SK-N-SH treated with all-trans-retinoic acid at 6 μM for 48 hours (cell line): Measurements from ENCODE around the gene TRPV4.

Experiments used
- ATAC-seq: fragments of 200-7000 bp; cut with Tn5 transposase; 3 replicates; pipeline ENCODE4 v1.9.1; 2020; ENCODE audit warnings: mild to moderate bottlenecking, moderate library complexity
- ARNTL ChIP-seq: fragments of 450-650 bp; formaldehyde crosslinking; IDR thresholded peaks from 2 replicates; pipeline ENCODE4 v1.5.0; 2020; ENCODE audit warnings: low read depth, mild to moderate bottlenecking, moderate library complexity, borderline replicate concordance
- BACH2 ChIP-seq: fragments of 250-450 bp; sonication (Bioruptor Pico); IDR thresholded peaks from 2 replicates; pipeline ENCODE4 v1.9.0; 2021; ENCODE audit warnings: mild to moderate bottlenecking, borderline replicate concordance
- CSDC2 ChIP-seq: fragments of 250-450 bp; sonication (Bioruptor Pico); IDR thresholded peaks from 2 replicates; pipeline ENCODE4 v1.5.0; 2020; ENCODE audit warnings: mild to moderate bottlenecking, moderate library complexity
- ESRRG ChIP-seq: fragments of 250-450 bp; sonication (Bioruptor Pico); IDR thresholded peaks from 2 replicates; pipeline ENCODE4 v1.6.1; 2021; ENCODE audit warnings: mild to moderate bottlenecking
- GLIS3 ChIP-seq: fragments of 250-450 bp; sonication (Bioruptor Pico); IDR thresholded peaks from 2 replicates; pipeline ENCODE4 v1.5.0; 2020; ENCODE audit warnings: mild to moderate bottlenecking, moderate library complexity
- ISL1 ChIP-seq: fragments of 250-450 bp; sonication (Bioruptor Pico); IDR thresholded peaks from 2 replicates; pipeline ENCODE4 v2.1.2; 2022; ENCODE audit warnings: mild to moderate bottlenecking, moderate library complexity
- OSR1 ChIP-seq: fragments of 250-450 bp; sonication (Bioruptor Pico); IDR thresholded peaks from 2 replicates; pipeline ENCODE4 v1.8.0; 2022; ENCODE audit warnings: moderate library complexity, mild to moderate bottlenecking, inconsistent platforms
- PPARA ChIP-seq: fragments of 250-450 bp; sonication (Bioruptor Pico); IDR thresholded peaks from 2 replicates; pipeline ENCODE4 v1.5.0; 2020; ENCODE audit warnings: mild to moderate bottlenecking, borderline replicate concordance
- RARB ChIP-seq: fragments of 250-450 bp; sonication (Bioruptor Pico); IDR thresholded peaks from 2 replicates; pipeline ENCODE4 v1.8.0; 2021; ENCODE audit warnings: mild to moderate bottlenecking, moderate library complexity
- SNAI2 ChIP-seq: fragments of 250-450 bp; sonication (Bioruptor Pico); IDR thresholded peaks from 2 replicates; pipeline ENCODE4 v1.5.0; 2020; ENCODE audit warnings: mild to moderate bottlenecking, moderate library complexity
- TCF4 ChIP-seq: fragments of 250-450 bp; sonication (Bioruptor Pico); IDR thresholded peaks from 2 replicates; pipeline ENCODE4 v1.8.0; 2021; ENCODE audit warnings: mild to moderate bottlenecking, moderate library complexity, borderline replicate concordance
- TOX ChIP-seq: fragments of 250-450 bp; sonication (Bioruptor Pico); IDR thresholded peaks from 2 replicates; pipeline ENCODE4 v1.8.0; 2021; ENCODE audit warnings: mild to moderate bottlenecking, moderate library complexity, borderline replicate concordance
- ZC3H10 ChIP-seq: fragments of 250-450 bp; sonication (Bioruptor Pico); IDR thresholded peaks from 2 replicates; pipeline ENCODE4 v1.5.1; 2021; ENCODE audit warnings: mild to moderate bottlenecking, moderate library complexity
- ZFP3 ChIP-seq: fragments of 250-450 bp; sonication (Bioruptor Pico); IDR thresholded peaks from 2 replicates; pipeline ENCODE4 v1.5.0; 2020; ENCODE audit warnings: mild to moderate bottlenecking, moderate library complexity
- ZFP30 ChIP-seq: fragments of 450-650 bp; formaldehyde crosslinking; IDR thresholded peaks from 2 replicates; pipeline ENCODE4 v1.5.0; 2022; ENCODE audit warnings: mild to moderate bottlenecking, moderate library complexity
- ZNF565 ChIP-seq: fragments of 450-650 bp; formaldehyde crosslinking; conservative IDR thresholded peaks from 2 replicates; pipeline ENCODE4 v1.5.0; 2020; ENCODE audit warnings: low read depth, mild to moderate bottlenecking, moderate library complexity
- ZNF70 ChIP-seq: fragments of 450-650 bp; formaldehyde crosslinking; IDR thresholded peaks from 2 replicates; pipeline ENCODE4 v1.5.0; 2020; ENCODE audit warnings: mild to moderate bottlenecking, moderate library complexity
- ZNF8 ChIP-seq: fragments of 450-650 bp; formaldehyde crosslinking; IDR thresholded peaks from 2 replicates; pipeline ENCODE4 v1.5.0; 2020; ENCODE audit warnings: mild to moderate bottlenecking, moderate library complexity
- TF ChIP-seq, protein P1 (sequence below): fragments of 250-450 bp; sonication (Bioruptor Pico); IDR thresholded peaks from 2 replicates; pipeline ENCODE4 v1.5.0; 2020; ENCODE audit warnings: mild to moderate bottlenecking, moderate library complexity
- TF ChIP-seq, protein P2 (sequence below): fragments of 250-450 bp; sonication (Bioruptor Pico); IDR thresholded peaks from 2 replicates; pipeline ENCODE4 v1.8.0; 2021; ENCODE audit warnings: low read depth, mild to moderate bottlenecking, moderate library complexity, borderline replicate concordance
- TF ChIP-seq, protein P3 (sequence below): fragments of 250-450 bp; sonication (Bioruptor Pico); IDR thresholded peaks from 2 replicates; pipeline ENCODE4 v1.5.1; 2021; ENCODE audit warnings: mild to moderate bottlenecking, moderate library complexity

The TRPV4 gene

DNA sequence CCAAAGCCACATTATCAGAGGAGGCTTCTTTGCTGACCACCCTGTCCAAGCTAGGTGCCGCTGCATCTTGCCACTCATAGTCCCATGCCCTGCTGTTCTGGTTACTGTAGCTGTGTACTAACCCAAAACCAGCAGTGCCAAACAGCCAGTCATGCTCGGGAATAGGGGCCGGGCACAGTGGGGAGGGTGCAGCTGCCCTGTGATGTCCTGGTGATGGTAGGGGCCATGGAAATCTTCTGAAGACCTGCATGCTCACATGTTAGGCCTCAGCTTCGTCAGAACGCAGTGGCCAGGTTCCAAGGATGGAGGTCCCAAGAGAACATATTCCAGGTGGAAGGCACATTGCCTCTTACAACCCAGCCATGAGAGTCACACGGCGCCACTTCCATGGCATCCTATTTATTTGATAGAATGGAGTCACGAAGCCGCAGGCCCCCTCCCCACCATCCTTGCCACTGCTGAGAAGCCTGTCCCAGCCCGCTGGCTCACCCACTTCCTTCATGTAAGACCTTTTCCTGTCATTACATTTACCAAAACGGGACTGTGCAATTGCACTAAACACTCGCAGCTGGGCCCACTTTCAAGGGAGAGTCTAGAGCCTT, 71.0 kb downstream of the TRPV4 start:
- no peak for ATAC-seq
- no peak for TF ChIP-seq CSDC2 (CRISPR knock-in tag)

DNA sequence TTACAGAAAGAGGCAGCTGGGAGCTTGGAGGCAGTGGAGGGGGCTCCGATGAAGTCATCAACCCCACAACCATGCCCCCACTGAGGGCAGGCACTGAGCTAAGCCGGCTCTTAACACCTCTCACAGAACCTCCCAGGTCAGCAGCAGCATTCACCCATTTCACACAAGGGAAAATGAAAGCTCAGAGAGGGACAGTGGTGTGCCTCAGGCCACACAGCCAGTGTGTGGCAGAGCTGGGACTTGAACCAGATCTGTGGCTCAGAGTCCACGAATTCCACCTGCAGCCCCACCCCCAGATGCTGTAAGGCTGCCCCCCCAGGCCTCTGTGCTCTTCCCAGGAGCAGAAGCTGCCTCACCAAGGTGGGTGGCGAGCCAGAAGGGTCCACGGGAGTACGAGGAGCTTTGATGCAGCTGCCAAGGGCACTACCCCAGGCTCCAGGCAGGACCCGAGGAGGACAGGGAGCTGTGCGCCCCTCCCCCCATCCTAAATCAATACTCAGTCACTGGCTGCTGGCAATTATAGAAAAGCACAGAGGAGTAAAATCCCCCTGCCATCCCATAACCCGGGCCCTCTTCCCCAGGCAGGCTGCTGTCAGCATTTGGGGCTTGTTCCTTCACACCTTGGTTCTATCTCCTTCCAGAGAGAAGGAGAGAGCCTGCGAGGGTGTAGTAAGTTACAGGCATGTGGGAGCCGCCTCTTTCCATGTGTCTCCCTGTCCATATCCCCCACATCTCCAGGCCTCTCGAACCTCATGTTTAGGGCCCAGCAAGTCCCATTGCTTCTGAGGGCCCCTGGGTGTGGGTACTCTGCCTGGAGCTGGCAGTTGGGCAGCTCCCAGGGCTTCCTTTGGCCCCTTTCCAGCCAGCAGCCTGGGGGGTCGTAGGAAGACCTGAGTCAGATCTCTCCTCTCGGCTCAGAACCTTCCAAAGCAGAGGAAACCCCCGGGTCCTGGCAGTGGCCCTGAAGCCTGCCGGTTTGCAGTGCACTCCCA, 72.0 kb downstream of the TRPV4 start:
- TF ChIP-seq ESRRG (CRISPR knock-in tag) (no peak), BACH2 (CRISPR knock-in tag) (no peak), RARB (CRISPR knock-in tag) (no peak), TOX (CRISPR knock-in tag) (no peak), ARNTL (CRISPR knock-in tag) (no peak), ZNF8 (CRISPR knock-in tag) (no peak), ZNF70 (CRISPR knock-in tag) (no peak), ZNF565 (CRISPR knock-in tag) (no peak)
- TF ChIP-seq, protein P1, sequence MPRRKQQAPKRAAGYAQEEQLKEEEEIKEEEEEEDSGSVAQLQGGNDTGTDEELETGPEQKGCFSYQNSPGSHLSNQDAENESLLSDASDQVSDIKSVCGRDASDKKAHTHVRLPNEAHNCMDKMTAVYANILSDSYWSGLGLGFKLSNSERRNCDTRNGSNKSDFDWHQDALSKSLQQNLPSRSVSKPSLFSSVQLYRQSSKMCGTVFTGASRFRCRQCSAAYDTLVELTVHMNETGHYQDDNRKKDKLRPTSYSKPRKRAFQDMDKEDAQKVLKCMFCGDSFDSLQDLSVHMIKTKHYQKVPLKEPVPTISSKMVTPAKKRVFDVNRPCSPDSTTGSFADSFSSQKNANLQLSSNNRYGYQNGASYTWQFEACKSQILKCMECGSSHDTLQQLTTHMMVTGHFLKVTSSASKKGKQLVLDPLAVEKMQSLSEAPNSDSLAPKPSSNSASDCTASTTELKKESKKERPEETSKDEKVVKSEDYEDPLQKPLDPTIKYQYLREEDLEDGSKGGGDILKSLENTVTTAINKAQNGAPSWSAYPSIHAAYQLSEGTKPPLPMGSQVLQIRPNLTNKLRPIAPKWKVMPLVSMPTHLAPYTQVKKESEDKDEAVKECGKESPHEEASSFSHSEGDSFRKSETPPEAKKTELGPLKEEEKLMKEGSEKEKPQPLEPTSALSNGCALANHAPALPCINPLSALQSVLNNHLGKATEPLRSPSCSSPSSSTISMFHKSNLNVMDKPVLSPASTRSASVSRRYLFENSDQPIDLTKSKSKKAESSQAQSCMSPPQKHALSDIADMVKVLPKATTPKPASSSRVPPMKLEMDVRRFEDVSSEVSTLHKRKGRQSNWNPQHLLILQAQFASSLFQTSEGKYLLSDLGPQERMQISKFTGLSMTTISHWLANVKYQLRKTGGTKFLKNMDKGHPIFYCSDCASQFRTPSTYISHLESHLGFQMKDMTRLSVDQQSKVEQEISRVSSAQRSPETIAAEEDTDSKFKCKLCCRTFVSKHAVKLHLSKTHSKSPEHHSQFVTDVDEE (CRISPR knock-in tag) = no peak
- TF ChIP-seq, protein P2, sequence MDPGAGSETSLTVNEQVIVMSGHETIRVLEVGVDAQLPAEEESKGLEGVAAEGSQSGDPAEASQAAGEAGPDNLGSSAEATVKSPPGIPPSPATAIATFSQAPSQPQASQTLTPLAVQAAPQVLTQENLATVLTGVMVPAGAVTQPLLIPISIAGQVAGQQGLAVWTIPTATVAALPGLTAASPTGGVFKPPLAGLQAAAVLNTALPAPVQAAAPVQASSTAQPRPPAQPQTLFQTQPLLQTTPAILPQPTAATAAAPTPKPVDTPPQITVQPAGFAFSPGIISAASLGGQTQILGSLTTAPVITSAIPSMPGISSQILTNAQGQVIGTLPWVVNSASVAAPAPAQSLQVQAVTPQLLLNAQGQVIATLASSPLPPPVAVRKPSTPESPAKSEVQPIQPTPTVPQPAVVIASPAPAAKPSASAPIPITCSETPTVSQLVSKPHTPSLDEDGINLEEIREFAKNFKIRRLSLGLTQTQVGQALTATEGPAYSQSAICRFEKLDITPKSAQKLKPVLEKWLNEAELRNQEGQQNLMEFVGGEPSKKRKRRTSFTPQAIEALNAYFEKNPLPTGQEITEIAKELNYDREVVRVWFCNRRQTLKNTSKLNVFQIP = no peak
- no peak for ATAC-seq

DNA sequence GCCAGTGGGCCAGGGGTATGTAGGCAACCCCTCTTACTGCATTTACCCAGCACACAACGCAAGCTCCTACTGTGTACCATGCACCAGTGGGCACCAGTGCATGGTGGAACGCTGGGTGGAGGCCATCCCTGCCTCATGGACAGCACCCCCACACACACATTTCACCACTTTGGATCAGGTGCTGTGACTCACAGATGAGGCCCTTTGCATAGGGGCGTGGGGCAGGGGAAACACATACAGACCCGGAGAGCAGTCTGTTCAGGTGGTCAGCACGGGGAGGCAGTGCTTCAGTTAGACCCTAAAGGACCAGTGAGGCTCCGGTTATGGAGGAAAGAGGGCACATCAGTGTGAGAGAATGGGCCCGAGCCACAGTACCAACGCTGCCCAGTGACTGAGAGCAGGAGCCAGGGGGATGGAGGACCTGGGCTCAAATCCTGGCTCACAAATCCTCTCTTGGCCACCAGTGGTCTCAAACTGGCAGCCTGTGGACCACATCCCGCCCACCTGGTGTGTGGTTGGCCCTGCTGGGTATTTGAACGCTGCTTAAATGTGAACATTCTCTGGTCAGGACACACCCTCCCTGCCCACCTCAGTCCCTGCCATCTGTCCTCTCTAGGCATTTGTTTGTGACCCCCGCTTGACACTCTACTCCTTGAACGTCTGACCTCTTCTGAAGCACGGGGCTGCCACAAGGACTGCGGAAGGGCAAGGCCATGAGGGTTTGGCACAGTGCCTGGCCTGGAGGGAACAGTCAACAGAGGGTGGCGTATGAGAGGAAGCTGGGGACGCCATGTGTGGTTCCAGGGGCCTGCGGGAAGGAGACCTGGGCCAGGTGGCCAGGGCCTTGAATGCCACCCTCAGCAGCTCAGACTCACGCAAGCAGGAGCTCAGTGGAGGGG, 72.9 kb downstream of the TRPV4 start:
- TF ChIP-seq ZFP3 (CRISPR knock-in tag) (no peak), GLIS3 (no peak), BACH2 (CRISPR knock-in tag) (no peak), ESRRG (CRISPR knock-in tag) (no peak), CSDC2 (CRISPR knock-in tag) (no peak), OSR1 (CRISPR knock-in tag) (no peak), PPARA (CRISPR knock-in tag) (no peak), SNAI2 (CRISPR knock-in tag) (no peak), ZC3H10 (CRISPR knock-in tag) (no peak), ISL1 (no peak), ARNTL (CRISPR knock-in tag) (no peak), ZNF70 (CRISPR knock-in tag) (no peak), ZNF8 (CRISPR knock-in tag) (no peak), ZFP30 (CRISPR knock-in tag) (no peak), TCF4 (CRISPR knock-in tag) (no peak)
- TF ChIP-seq, protein P1 (CRISPR knock-in tag) = no peak
- TF ChIP-seq, protein P2 = no peak
- TF ChIP-seq, protein P3, sequence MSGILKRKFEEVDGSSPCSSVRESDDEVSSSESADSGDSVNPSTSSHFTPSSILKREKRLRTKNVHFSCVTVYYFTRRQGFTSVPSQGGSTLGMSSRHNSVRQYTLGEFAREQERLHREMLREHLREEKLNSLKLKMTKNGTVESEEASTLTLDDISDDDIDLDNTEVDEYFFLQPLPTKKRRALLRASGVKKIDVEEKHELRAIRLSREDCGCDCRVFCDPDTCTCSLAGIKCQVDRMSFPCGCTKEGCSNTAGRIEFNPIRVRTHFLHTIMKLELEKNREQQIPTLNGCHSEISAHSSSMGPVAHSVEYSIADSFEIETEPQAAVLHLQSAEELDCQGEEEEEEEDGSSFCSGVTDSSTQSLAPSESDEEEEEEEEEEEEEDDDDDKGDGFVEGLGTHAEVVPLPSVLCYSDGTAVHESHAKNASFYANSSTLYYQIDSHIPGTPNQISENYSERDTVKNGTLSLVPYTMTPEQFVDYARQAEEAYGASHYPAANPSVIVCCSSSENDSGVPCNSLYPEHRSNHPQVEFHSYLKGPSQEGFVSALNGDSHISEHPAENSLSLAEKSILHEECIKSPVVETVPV (CRISPR knock-in tag) = no peak

More for the DNA sequence above, 72.9 kb downstream of the TRPV4 start:
- no peak for ATAC-seq
